ENCODE measurements around the gene FASN. TPM values are rescaled to one million over a fixed set of nuclear protein-coding genes. Genes with fewer than 3 reads are reported as not detected.

Gene FASN
- total RNA-seq, 1 experiment from 2014 or later = 433 TPM

GRCh38 chr17:82035956-82036633, 61.9 kb downstream of the FASN start:
- no peaks in the 10 kb centered on the region for H3K79me2 ChIP-seq (ENCODE audit: insufficient read depth, low read length)
- peaks cover 14% of the 10 kb centered on the region for H3K27me3 Mint-ChIP-seq (ENCODE audit: low read depth)
- H3K36me3 Mint-ChIP-seq (ENCODE audit: insufficient read depth in 1 of 3, low read depth in 3 of 3) = peaks cover 8 to 14% (median 12%) of the 10 kb centered on the region in 3 experiments; a peak in 5 of 7 replicates
- no peak overlapping the region for H2BK12ac ChIP-seq (ENCODE audit: insufficient read length, low read depth, low read length)
- H3K23me2 ChIP-seq (ENCODE audit: insufficient read length, low read depth, low read length, poor library complexity, severe bottlenecking) = peaks cover 8% of the 10 kb centered on the region
- no peak overlapping the region for H2AFZ ChIP-seq (ENCODE audit: low read length)
- no peaks in the 10 kb centered on the region for H3K9me3 ChIP-seq (ENCODE audit: control insufficient read depth, low read depth, low read length)
- H3K4me2 ChIP-seq (ENCODE audit: insufficient read depth, insufficient read length, low read length) = no peak overlapping the region
- H3T11ph ChIP-seq (ENCODE audit: low read length) = no peak overlapping the region
- H3K4me3 Mint-ChIP-seq = peak overlapping the region; percentile 74 to 79
- no CpG with 5 or more reads among the region's 20 CpGs for WGBS (ENCODE audit: extremely low coverage, insufficient read length, low lambda C conversion rate)
- no peak overlapping the region for H2BK5ac ChIP-seq (ENCODE audit: insufficient read length, low read length)
- H3K9ac ChIP-seq (ENCODE audit: extremely low read depth, insufficient read length, low read length) = no peak overlapping the region
- no peaks in the 10 kb centered on the region; a peak in 1 of 5 replicates for H3K9me3 Mint-ChIP-seq
- H2BK120ac ChIP-seq (ENCODE audit: low read depth, low read length, poor library complexity, severe bottlenecking) = no peak overlapping the region
- H2BK15ac ChIP-seq (ENCODE audit: low read depth, low read length) = no peak overlapping the region
- H2AK5ac ChIP-seq (ENCODE audit: insufficient read length, low read length) = no peak overlapping the region
- no peak overlapping the region for H2BK20ac ChIP-seq (ENCODE audit: low read depth, low read length, poor library complexity, severe bottlenecking)
- no peak overlapping the region for H4K5ac ChIP-seq (ENCODE audit: insufficient read length, low read depth, low read length)
- TF ChIP-seq, protein P1, sequence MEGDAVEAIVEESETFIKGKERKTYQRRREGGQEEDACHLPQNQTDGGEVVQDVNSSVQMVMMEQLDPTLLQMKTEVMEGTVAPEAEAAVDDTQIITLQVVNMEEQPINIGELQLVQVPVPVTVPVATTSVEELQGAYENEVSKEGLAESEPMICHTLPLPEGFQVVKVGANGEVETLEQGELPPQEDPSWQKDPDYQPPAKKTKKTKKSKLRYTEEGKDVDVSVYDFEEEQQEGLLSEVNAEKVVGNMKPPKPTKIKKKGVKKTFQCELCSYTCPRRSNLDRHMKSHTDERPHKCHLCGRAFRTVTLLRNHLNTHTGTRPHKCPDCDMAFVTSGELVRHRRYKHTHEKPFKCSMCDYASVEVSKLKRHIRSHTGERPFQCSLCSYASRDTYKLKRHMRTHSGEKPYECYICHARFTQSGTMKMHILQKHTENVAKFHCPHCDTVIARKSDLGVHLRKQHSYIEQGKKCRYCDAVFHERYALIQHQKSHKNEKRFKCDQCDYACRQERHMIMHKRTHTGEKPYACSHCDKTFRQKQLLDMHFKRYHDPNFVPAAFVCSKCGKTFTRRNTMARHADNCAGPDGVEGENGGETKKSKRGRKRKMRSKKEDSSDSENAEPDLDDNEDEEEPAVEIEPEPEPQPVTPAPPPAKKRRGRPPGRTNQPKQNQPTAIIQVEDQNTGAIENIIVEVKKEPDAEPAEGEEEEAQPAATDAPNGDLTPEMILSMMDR (conservative IDR thresholded peaks at IDR 0.05) = no peak
- H3K4me1 ChIP-seq (ENCODE audit: insufficient read depth, low read length) = no peaks in the 10 kb centered on the region
- H3K27ac ChIP-seq (ENCODE audit: insufficient read length, low read depth, low read length) = no peak overlapping the region
- no peak overlapping the region for H3K4ac ChIP-seq (ENCODE audit: low read depth, low read length)
- no peak overlapping the region for H3K23ac ChIP-seq (ENCODE audit: insufficient read length, low read depth, low read length)
- H3K14ac ChIP-seq (ENCODE audit: insufficient read depth, low read length) = no peak overlapping the region
- no peaks in the 10 kb centered on the region; the same call in 1 of the 2 replicates for H3K27me3 ChIP-seq (ENCODE audit: insufficient read depth, low read length)
- no peak overlapping the region for H4K8ac ChIP-seq (replicated peaks; ENCODE audit: insufficient read length, low read depth, low read length)
- peaks cover 10 to 25% of the 10 kb centered on the region in 2 experiments for H3K4me1 Mint-ChIP-seq
- H4K20me1 ChIP-seq (ENCODE audit: control insufficient read depth, insufficient read depth, insufficient read length) = no peaks in the 10 kb centered on the region
- no peak overlapping the region; a peak in 1 of 7 replicates for H3K27ac Mint-ChIP-seq
- H3K79me1 ChIP-seq (ENCODE audit: insufficient read depth, low read depth, low read length, poor library complexity, severe bottlenecking) = no peaks in the 10 kb centered on the region
- no peak overlapping the region for H4K91ac ChIP-seq (ENCODE audit: insufficient read length, low read depth, low read length)
- DNase-seq = no peak
- no peak overlapping the region for H3K56ac ChIP-seq (ENCODE audit: insufficient read length, low read depth, low read length)
- H3K18ac ChIP-seq (ENCODE audit: insufficient read length, low read depth, low read length) = no peak overlapping the region

All from H9 (cell line).